HG03457 (cell line): ENCODE measurements around the gene CST3.

Experiments
- ATAC-seq: cut with Tn5 transposase; IDR thresholded peaks from one replicate; pipeline ENCODE4 v1.9.1; 2021; ENCODE audit warnings: moderate number of reproducible peaks; ENCODE audit not compliant: unreplicated experiment

CST3 gene

GRCh38 chr20:23605867-23606651 lies 31.7 kb downstream of the CST3 start, which contains the start of gene CST9:
CST9 (minus strand) TSS chr20:23605917; CDS start chr20:23605864, 53 bp downstream.
- ATAC-seq = no peak

- ATAC-seq = no peak
Measured at GRCh38 chr20:23604306-23604705, 33.4 kb downstream of the CST3 start.

GRCh38 chr20:23603321-23603720 lies 34.4 kb downstream of the CST3 start:
- ATAC-seq = no peak

- ATAC-seq = no peak
Measured at GRCh38 chr20:23602699-23603098, 35.1 kb downstream of the CST3 start.

GRCh38 chr20:23602241-23602640 lies 35.5 kb downstream of the CST3 start:
- ATAC-seq = no peak

GRCh38 chr20:23601715-23602114 lies 36.0 kb downstream of the CST3 start:
- no peak for ATAC-seq

- ATAC-seq = no peak
Measured at GRCh38 chr20:23598481-23598880, 39.3 kb downstream of the CST3 start.

GRCh38 chr20:23596579-23597250 lies 41.0 kb downstream of the CST3 start:
- no peak for ATAC-seq

- no peak for ATAC-seq
Measured at GRCh38 chr20:23595941-23596340, 41.8 kb downstream of the CST3 start.

GRCh38 chr20:23588434-23589403 lies 49.0 kb downstream of the CST3 start:
- ATAC-seq = no peak

GRCh38 chr20:23587631-23588030 lies 50.1 kb downstream of the CST3 start:
- no peak for ATAC-seq

- no peak for ATAC-seq
Measured at GRCh38 chr20:23586735-23587525, 50.8 kb downstream of the CST3 start.

- ATAC-seq = no peak
Measured at GRCh38 chr20:23585808-23586734, 51.7 kb downstream of the CST3 start.

GRCh38 chr20:23585449-23585807 lies 52.3 kb downstream of the CST3 start:
- ATAC-seq = no peak

- no peak for ATAC-seq
Measured at GRCh38 chr20:23584434-23585199, 53.1 kb downstream of the CST3 start.
